ENCODE measurements around the gene ANO4.
"Not testable (repeated sequence)": the region's sequence is repeated elsewhere in the genome, so short reads cannot be mapped to it uniquely, and the experiment has no call there.

The ANO4 gene

GRCh38 chr12:100875156-100875555, 80.6 kb downstream of the ANO4 start:
- no peak for DNase-seq (ENCODE audit: low read depth in 2 of 2)

DNA sequence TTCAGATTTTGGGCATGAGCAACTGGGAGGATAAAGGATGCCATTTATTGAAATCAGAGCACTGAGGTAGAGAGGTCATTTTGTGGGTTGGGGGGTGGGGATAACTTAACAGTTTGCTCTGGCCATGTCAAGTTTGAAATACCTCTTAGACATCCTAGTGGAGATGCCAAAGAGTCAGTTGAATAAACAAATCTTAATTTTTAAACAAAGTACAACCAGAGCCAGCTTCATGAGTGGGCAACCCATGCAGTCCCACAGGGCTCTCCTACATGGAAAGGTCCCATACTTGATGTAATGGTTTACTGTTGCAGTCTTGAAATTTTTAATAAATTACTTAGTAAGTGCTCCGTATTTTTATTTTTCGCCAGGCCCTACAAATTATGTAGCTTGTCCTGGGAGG, 81.2 kb downstream of the ANO4 start:
- DNase-seq (ENCODE audit: low read depth in 2 of 2) = no peak

DNA sequence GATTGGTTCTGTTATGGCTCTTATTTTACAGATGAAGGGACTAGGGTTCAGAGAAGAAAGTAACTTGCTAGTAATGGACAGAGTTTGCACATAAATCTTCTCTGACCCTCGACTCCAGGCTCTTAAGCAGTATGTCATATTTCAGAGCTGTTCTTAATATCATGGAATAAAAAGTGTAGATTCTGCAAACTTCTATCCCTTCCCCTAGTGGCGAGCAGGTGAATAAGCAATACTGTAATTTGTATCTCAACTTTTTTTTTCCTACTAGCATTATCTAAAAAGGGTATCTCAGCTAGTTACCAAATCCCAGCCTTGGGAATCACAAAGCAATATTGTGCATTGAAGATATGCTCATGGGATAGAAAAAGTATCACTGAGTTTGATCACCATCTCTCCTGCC, 83.2 kb downstream of the ANO4 start:
- no peak for DNase-seq (ENCODE audit: low read depth in 2 of 2)

- no peak for DNase-seq (ENCODE audit: low read depth in 2 of 2)
Observed at GRCh38 chr12:100895192-100895591, 100.6 kb downstream of the ANO4 start.

DNA sequence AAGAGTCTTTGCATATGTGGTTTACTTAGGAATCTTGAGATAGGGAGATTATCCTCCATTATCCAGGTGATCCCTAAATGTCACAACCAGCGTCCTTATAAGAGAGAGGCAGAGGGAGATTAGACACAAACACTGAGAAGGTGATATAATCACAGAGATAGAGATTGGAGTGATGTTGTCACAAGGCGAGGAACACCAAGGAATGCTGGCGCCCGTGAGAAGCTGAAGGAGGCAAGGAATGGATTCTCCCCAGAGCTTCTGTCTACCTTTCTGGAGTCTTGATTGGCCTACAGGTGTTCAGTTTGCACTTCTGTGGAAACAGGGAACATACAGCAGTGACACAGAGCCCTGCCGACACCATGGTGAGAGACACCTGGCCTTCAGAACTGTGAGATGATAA, 101.6 kb downstream of the ANO4 start:
- DNase-seq (ENCODE audit: low read depth in 2 of 2) = no peak

DNA sequence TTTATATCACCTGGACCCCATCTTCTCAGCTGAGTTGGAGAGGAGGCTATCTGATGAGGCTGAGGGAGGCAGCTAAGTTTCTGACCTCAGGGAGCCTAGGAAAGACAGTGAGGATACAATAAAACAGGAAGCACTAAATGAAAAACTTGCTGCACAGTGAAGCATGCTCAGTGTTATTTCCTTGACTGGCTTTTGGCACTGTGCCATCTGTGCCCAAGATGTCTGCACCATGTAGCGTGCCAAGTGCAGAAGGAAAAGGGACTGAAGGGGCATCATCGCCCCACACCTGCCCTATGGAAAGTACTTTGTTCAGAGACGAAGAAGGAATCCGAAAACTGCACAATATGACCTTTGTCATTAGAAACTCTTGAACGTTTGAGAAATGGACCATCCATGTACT, 102.7 kb downstream of the ANO4 start:
- no peak for DNase-seq (ENCODE audit: low read depth in 2 of 2)

GRCh38 chr12:100899301-100899700, 104.7 kb downstream of the ANO4 start:
- no peak for DNase-seq (ENCODE audit: low read depth in 2 of 2)

DNA sequence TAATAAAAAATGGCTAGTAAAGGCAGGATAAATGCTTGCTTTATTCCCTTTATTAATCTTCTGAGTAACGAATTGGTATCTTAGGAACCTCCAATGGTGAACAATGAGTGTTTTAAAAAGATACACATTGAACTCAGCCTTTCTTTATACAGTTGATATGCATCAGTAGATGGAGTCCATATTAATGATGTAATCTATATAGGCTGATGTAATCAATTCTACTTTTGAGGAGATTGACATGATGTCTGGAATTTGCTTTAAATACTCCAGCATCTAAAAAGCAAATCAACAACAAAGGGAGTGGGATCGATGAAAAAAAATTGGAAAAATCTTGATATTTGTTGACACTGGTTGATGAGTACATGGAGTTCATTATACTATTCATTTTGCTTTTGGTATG, 106.2 kb downstream of the ANO4 start:
- DNase-seq (ENCODE audit: low read depth in 2 of 2) = no peak

GRCh38 chr12:100901266-100901665, 106.7 kb downstream of the ANO4 start:
- no peak for DNase-seq (ENCODE audit: low read depth in 2 of 2)

DNA sequence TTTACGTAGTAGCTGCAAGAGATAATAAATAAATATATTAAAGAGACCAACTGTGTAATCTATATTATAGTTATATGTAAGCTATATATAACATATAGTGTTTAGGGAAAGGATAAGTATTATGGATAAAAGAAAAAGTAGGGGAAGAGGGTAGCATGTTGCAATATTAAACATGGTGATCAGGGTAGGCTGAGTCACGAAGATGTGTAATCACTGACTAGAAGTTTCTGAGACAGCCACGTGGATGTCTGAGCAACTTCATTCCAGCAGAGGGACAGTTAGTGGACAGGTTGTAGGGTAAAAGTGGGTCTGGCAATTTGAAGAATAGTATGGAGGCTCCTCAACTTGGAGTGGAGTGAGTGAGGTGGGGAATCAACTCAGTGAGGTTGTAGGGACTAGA, 109.7 kb downstream of the ANO4 start:
- DNase-seq (ENCODE audit: low read depth in 2 of 2) = no peak

GRCh38 chr12:100908501-100908900, 113.9 kb downstream of the ANO4 start:
- DNase-seq (ENCODE audit: low read depth in 2 of 2) = no peak

DNA sequence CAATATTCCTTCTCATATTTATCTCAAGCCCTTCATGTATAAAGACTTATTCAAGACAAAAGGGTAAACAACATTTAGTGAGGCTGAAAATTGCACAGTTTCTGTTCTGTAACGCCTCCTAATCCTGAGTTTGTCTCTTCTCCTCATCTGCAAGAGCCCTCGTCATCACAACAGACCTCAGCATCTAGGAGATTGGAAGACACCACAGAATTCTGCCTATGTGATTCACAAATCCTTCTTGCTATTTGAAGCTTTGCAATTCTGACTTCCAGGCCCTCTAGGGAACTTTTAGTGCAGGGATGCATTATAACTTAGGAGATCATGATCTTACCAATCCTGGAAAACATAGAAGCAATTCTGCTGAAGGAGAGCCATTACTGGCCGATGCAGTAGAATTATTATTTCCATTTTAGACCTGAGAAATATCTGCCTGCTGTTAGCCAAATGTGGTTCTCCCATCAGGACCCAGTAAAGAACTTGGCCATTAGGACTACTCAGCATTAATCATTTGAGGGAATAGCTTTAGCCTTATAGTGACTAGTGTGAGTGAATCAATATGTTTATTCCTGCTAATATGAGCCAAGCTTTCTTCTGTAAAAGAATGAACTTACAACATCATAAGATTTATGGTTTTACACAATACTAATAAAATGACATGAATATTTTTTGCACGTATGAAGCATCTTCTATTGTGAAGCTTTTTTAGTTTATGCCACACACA, 119.5 kb downstream of the ANO4 start:
- no peak for DNase-seq (ENCODE audit: low read depth in 2 of 2)

- DNase-seq (ENCODE audit: low read depth in 2 of 2) = no peak
Observed at GRCh38 chr12:100919116-100919515, 124.5 kb downstream of the ANO4 start.

GRCh38 chr12:100920493-100920892, 125.9 kb downstream of the ANO4 start:
- DNase-seq (ENCODE audit: low read depth in 2 of 2) = no peak

GRCh38 chr12:100926669-100927248, 132.2 kb downstream of the ANO4 start:
- DNase-seq (ENCODE audit: low read depth in 2 of 2) = no peak

DNA sequence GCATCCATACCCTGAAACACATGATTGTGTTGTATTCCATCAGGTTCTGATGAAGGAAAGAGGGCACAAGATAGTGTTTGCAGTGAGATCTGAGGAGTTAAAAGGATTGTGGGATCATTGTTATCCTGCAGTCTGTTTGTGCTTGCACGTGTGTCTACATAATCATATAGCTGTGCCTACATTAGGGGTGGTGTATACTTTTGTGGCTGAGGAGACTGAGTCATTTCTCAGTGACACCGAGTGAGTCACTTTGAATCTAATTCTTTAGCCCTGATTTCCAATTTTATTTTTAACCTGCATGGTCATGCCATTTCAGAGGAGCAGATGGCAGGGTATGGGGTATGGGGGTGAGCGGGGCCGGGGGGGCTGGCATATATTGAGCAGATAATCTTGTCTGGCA, 133.2 kb downstream of the ANO4 start:
- DNase-seq (ENCODE audit: low read depth in 2 of 2) = no peak

GRCh38 chr12:100932571-100932970, 138.0 kb downstream of the ANO4 start:
- DNase-seq (ENCODE audit: low read depth in 2 of 2) = no peak

DNA sequence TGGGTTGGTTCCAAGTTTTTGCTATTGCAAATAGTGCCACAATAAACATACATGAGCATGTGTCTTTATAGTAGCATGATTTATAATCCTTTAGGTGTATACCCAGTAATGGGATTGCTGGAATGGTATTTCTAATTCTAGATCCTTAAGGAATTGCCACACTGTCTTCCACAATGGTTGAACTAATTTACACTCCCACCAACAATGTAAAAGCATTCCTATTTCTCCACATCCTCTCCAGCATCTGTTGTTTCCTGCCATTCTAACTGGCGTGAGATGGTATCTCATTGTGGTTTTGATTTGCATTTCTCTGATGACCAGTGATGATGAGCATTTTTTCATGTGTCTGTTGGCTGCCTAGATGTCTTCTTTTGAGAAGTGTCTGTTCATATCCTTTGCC, 139.0 kb downstream of the ANO4 start:
- DNase-seq (ENCODE audit: low read depth in 2 of 2) = not testable (repeated sequence)

- no peak for DNase-seq (ENCODE audit: low read depth in 2 of 2)
Observed at GRCh38 chr12:100935929-100936328, 141.4 kb downstream of the ANO4 start.

- no peak for DNase-seq (ENCODE audit: low read depth in 2 of 2)
Observed at GRCh38 chr12:100936661-100937060, 142.1 kb downstream of the ANO4 start.

DNA sequence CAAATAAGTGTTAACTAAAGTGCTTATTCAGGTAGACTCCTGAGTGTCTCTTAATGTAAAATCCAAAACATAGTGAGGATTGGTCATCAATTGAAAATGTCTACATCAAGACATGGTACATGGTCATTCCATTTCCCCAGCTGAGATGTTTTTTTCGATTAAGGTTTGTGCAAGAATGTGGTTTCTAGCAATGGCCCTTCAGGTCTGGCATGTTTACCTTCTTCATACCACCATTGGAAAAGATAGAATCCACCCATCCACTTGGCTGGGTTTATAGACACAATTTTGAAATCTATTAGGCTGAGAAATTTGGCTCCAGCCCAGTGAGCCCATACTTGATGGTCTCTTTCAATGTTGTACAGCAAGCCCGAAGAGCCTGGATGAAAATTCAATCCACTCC, 145.9 kb downstream of the ANO4 start:
- DNase-seq (ENCODE audit: low read depth in 2 of 2) = no peak

GRCh38 chr12:100942984-100943749, 148.6 kb downstream of the ANO4 start:
- no peak for DNase-seq (ENCODE audit: low read depth in 2 of 2)

GRCh38 chr12:100951756-100952155, 157.2 kb downstream of the ANO4 start:
- DNase-seq (ENCODE audit: low read depth in 2 of 2) = no peak
